Fibroblast of mammary gland (primary cell): Measurements from ENCODE around the gene SELENOP.

ENCODE experiments used
- DNase-seq: peaks from one replicate; pipeline ENCODE4 v3.0.0-alpha.2; 2010; ENCODE audit warnings: low read depth
- H3K4me3 ChIP-seq: 2 replicates; pipeline ENCODE4 v1.5.1; 2011; ENCODE audit warnings: low read depth, mild to moderate bottlenecking, low read length, moderate library complexity; ENCODE audit not compliant: control insufficient read depth
- TF ChIP-seq, protein P1 (sequence below): conservative IDR thresholded peaks from 2 replicates; pipeline ENCODE4 v1.5.1; 2011; ENCODE audit warnings: low read depth, low read length, inconsistent platforms; ENCODE audit not compliant: control insufficient read depth, insufficient read depth

SELENOP gene

DNA sequence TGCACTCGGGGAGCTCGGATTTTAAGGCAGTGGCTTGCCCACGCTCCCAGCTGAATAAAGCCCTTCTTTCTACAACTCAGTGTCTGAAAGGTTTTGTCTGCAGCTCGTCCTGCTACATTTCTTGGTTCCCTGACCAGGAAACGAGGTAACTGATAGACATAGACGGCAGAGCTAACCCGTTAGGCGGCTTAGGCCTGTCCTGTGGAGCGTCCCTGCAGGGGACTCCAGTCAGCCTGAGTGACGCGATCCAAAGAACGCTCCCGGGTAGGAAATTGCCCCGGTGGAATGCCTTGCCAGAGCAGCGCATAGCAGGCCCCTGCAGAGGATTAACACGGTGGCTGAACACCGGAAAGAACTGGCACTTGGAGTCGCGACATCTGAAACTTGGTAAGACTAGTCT lies 1.8 kb upstream of the SELENOP start:
- DNase-seq: no peak
- H3K4me3 ChIP-seq: no peak overlapping the region
- TF ChIP-seq, protein P1, sequence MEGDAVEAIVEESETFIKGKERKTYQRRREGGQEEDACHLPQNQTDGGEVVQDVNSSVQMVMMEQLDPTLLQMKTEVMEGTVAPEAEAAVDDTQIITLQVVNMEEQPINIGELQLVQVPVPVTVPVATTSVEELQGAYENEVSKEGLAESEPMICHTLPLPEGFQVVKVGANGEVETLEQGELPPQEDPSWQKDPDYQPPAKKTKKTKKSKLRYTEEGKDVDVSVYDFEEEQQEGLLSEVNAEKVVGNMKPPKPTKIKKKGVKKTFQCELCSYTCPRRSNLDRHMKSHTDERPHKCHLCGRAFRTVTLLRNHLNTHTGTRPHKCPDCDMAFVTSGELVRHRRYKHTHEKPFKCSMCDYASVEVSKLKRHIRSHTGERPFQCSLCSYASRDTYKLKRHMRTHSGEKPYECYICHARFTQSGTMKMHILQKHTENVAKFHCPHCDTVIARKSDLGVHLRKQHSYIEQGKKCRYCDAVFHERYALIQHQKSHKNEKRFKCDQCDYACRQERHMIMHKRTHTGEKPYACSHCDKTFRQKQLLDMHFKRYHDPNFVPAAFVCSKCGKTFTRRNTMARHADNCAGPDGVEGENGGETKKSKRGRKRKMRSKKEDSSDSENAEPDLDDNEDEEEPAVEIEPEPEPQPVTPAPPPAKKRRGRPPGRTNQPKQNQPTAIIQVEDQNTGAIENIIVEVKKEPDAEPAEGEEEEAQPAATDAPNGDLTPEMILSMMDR: no peak

DNA sequence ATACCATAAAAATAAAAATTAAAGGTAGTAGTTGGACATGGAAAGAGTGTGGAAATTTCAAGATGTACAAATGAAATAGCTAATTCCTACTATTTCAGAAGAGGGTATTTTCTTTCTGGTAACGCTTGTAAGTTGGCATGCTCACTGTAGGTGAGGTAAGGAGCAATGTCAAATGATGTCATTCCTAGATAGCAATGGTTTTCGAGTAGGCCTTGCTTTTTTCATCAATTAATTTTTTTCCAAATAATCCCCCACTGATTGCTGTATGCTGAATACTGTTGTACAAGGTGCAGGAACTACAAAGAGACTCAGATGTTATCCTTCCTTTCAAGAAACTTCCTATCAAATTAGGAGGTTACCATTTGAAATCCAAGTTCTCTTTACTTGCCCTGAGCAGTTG lies 928 bp upstream of the SELENOP start:
- H3K4me3 ChIP-seq: no peak overlapping the region
- DNase-seq: no peak
- TF ChIP-seq, protein P1: no peak

DNA sequence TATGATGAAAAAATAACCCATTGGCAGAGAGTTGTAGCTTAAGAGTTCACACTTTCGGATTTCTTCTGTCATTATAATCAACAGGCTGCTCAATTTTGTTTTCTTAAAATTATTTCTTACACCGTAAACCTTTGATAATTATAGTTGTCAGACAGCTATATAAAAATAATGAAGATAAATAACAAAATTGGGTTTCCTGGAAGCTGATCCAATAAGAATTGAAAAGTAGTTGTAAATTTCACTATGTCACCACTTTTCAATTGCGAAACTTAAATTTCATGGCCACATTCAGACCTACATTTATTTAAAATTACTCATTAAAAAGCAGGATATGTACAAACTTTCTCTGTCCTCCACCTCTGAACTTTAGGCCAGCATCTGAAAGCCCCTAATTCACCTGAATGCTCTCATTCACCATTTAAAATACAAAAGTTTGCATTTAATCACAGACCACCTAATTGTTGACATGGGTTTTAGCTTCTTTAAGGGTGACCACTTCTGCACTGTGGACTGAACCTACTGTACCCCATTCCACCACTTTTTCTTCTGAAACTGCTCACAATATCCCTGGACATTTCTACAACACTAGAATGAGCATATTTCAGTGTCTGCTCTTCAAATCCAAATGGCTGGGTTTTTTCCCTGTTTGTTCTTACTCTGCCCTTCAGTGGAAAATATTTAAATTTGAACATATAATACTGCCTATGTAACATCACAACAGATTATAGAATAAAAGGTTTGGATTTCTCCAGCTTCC lies 680 bp downstream of the SELENOP start:
- TF ChIP-seq, protein P1: no peak
- H3K4me3 ChIP-seq: peak overlapping the region; percentile 22
- peak; percentile 23 for DNase-seq

DNA sequence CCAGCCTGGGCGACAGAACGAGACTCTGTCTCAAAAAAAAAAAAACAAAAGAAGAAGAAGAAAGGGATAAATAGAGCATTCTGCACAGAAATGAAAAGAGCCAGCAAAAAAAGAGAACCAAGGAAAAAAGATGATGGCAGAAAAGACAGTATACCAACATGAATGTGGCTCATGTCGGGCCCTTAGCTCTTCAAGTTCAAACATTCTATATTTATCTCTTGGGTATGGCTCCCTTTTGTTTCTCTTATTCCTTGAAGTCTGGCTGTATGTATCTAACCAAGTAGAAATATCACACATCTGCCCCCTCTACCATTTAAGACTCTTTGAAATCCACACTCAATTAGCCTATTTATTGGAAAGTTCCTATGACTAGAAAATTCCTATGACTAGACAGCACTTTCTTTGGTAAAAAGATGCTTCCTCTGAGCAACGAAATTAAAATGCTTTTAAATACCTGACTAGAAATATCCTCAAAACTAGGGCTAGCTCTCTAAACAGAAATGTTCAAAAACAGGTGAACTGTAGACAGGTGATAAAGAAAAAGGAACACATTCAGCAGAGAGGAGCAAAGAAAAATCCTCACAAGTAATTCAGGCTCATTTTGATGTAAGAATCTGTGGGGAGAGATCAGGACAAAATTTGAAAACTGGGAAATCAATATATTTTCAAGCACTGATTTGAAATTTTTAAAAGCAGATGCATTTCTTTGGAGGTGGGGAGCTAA lies 2.6 kb downstream of the SELENOP start:
- TF ChIP-seq, protein P1: no peak
- no peak for DNase-seq
- no peak overlapping the region for H3K4me3 ChIP-seq

DNA sequence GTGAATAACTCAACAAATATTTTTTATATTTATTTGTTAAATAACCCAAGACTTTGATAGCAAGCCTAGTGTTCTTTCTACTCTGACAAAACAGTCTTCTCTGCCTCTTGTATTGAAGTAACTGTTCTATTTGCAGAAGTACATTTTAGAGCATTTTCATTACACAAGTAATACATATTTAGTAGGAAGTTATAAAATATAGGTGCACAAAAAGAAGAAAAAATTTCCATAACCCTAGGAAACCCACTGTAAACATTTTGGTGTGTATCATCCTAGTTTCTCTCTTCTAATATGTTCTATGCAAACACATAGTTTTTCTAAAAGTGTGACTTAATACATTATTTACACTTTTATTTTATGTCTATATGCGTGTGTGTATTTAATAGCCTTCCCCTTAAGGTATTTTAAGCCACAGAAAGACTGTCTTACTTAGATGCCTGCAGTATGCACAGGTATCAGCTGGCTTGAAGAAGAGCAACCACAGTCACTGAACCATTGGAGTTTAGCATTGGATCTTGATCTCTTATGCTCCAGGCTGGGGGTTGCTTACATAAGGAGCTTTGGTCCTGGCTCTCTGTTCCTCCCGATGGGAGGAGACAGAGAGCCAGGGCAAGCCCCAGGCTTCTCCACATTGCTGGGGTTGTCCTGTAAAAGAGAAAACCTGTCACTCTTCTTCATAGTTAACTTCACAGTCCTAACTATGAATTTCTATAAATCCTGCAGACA lies 3.8 kb downstream of the SELENOP start:
- no peak for DNase-seq
- H3K4me3 ChIP-seq: no peak overlapping the region
- TF ChIP-seq, protein P1: no peak

DNA sequence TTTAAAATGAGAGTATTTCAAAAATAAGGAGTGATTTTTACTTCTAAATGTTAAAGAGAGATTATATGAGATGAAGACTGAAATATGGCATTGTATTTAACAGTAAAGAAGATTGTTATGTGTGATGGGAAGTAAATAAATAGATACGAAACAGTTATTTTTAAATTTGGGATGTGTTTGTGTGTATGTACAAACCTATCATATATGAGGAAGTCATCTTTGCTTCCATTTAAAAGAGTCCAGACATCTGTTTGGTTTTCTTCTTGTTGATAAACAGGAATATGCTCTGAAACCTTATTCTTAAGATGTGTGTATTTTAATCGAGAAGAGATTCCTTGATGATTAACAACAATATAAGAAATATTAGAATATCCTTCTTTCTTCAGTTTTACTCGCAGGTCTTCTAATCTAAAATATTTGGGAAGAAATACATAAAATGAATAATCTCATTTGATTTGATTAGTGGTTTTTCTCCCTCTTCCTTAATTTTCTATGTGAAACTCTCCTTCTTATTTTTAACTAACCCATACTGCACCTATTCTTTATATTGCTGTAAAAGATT lies 4.9 kb downstream of the SELENOP start:
- no peak for DNase-seq
- no peak overlapping the region for H3K4me3 ChIP-seq
- TF ChIP-seq, protein P1: no peak
